HEK293 (cell line): ENCODE measurements around the gene HYOU1.

Experiments
- CTCF ChIA-PET: fragments of 350-600 bp; formaldehyde crosslinking; extraction: SDS; loops from one replicate; lab custom pipeline; 2021; ENCODE audit warnings: antibody characterized with exemption; lab: Yijun Ruan, JAX
- POLR2A ChIA-PET: fragments of 300-600 bp; formaldehyde crosslinking; extraction: SDS; loops from one replicate; lab custom pipeline; 2020; ENCODE audit warnings: antibody characterized with exemption, inconsistent platforms; lab: Yijun Ruan, JAX
- H3K27ac ChIP-seq: fragments of 200-500 bp; sonication (Bioruptor generic); 2 replicates; pipeline ENCODE4 v1.5.1; 2014; ENCODE audit warnings: low read depth, low read length, control low read depth, inconsistent platforms; ENCODE audit errors: extremely low read depth
- H3K36me3 ChIP-seq, 2 experiments: fragments of 200-500 bp in 1 of 2; sonication (Bioruptor generic) in 1 of 2; 1 replicate in 1 of 2; 2 replicates in 1 of 2; pipeline ENCODE4 v1.5.1; 2014 to 2017; ENCODE audit warnings: inconsistent platforms in 2 of 2, low read length in 2 of 2; ENCODE audit not compliant: control insufficient read depth in 2 of 2, insufficient read depth in 1 of 2
- H3K4me1 ChIP-seq: fragments of 200-500 bp; sonication (Bioruptor generic); 2 replicates; pipeline ENCODE4 v1.5.1; 2014; ENCODE audit warnings: mild to moderate bottlenecking, low read length, inconsistent platforms; ENCODE audit not compliant: control insufficient read depth, insufficient read depth
- H3K4me3 ChIP-seq: 2 replicates; pipeline ENCODE4 v1.5.1; 2011; ENCODE audit warnings: low read depth, mild to moderate bottlenecking, control low read depth, low read length, moderate library complexity
- H3K9me3 ChIP-seq: fragments of 200-500 bp; sonication (Bioruptor generic); 2 replicates; pipeline ENCODE4 v1.5.1; 2014; ENCODE audit warnings: low read depth, low read length, inconsistent platforms; ENCODE audit not compliant: control insufficient read depth, insufficient read depth
- OVOL3 ChIP-seq: fragments of 450-650 bp; formaldehyde crosslinking; IDR thresholded peaks from 2 replicates; pipeline ENCODE4 v1.5.1; 2016; ENCODE audit warnings: missing biosample characterization, missing genetic modification characterization
- PRDM2 ChIP-seq: fragments of 450-650 bp; formaldehyde crosslinking; IDR thresholded peaks from 2 replicates; pipeline ENCODE4 v1.5.1; 2016; ENCODE audit warnings: missing biosample characterization, missing genetic modification characterization, borderline replicate concordance
- SP7 ChIP-seq: fragments of 450-650 bp; formaldehyde crosslinking; IDR thresholded peaks from 2 replicates; pipeline ENCODE4 v1.5.1; 2016; ENCODE audit warnings: missing biosample characterization, missing genetic modification characterization
- ZEB2 ChIP-seq: fragments of 450-650 bp; formaldehyde crosslinking; IDR thresholded peaks from 2 replicates; pipeline ENCODE4 v1.5.1; 2016; ENCODE audit warnings: missing biosample characterization, missing genetic modification characterization
- ZIC2 ChIP-seq: fragments of 450-650 bp; formaldehyde crosslinking; IDR thresholded peaks from 2 replicates; pipeline ENCODE4 v1.5.1; 2016; ENCODE audit warnings: missing biosample characterization, missing genetic modification characterization
- ZNF121 ChIP-seq: fragments of 450-650 bp; formaldehyde crosslinking; IDR thresholded peaks from 2 replicates; pipeline ENCODE4 v1.5.1; 2016; ENCODE audit warnings: missing biosample characterization, missing genetic modification characterization
- ZNF133 ChIP-seq: fragments of 450-650 bp; formaldehyde crosslinking; IDR thresholded peaks from 2 replicates; pipeline ENCODE4 v1.5.1; 2016; ENCODE audit warnings: missing biosample characterization, missing genetic modification characterization
- ZNF148 ChIP-seq: fragments of 450-650 bp; formaldehyde crosslinking; IDR thresholded peaks from 2 replicates; pipeline ENCODE4 v1.5.0; 2017; ENCODE audit warnings: missing biosample characterization, missing genetic modification characterization, borderline replicate concordance
- ZNF2 ChIP-seq: fragments of 450-650 bp; formaldehyde crosslinking; IDR thresholded peaks from 2 replicates; pipeline ENCODE4 v1.5.1; 2016; ENCODE audit warnings: missing biosample characterization, missing genetic modification characterization
- ZNF248 ChIP-seq: fragments of 450-650 bp; formaldehyde crosslinking; IDR thresholded peaks from 2 replicates; pipeline ENCODE4 v1.5.1; 2017; ENCODE audit warnings: missing biosample characterization, missing genetic modification characterization
- ZNF280C ChIP-seq: fragments of 450-650 bp; formaldehyde crosslinking; IDR thresholded peaks from 2 replicates; pipeline ENCODE4 v1.5.1; 2016; ENCODE audit warnings: missing biosample characterization, missing genetic modification characterization
- ZNF350 ChIP-seq: fragments of 450-650 bp; formaldehyde crosslinking; IDR thresholded peaks from 2 replicates; pipeline ENCODE4 v1.5.0; 2017; ENCODE audit warnings: missing biosample characterization, mild to moderate bottlenecking, missing genetic modification characterization
- ZNF37A ChIP-seq: fragments of 450-650 bp; IDR thresholded peaks from 2 replicates; pipeline ENCODE4 v1.5.1; 2018; ENCODE audit warnings: missing biosample characterization, missing genetic modification characterization
- ZNF398 ChIP-seq: fragments of 450-650 bp; formaldehyde crosslinking; IDR thresholded peaks from 2 replicates; pipeline ENCODE4 v1.5.1; 2017; ENCODE audit warnings: missing biosample characterization, missing genetic modification characterization
- ZNF433 ChIP-seq: fragments of 450-650 bp; formaldehyde crosslinking; IDR thresholded peaks from 2 replicates; pipeline ENCODE4 v1.5.1; 2016; ENCODE audit warnings: missing biosample characterization, missing genetic modification characterization, low read depth
- ZNF48 ChIP-seq: fragments of 450-650 bp; formaldehyde crosslinking; IDR thresholded peaks from 2 replicates; pipeline ENCODE4 v1.5.1; 2016; ENCODE audit warnings: missing biosample characterization, missing genetic modification characterization
- ZNF521 ChIP-seq: fragments of 450-650 bp; formaldehyde crosslinking; IDR thresholded peaks from 2 replicates; pipeline ENCODE4 v1.5.1; 2017; ENCODE audit warnings: missing biosample characterization, mild to moderate bottlenecking, missing genetic modification characterization
- ZNF623 ChIP-seq: fragments of 450-650 bp; formaldehyde crosslinking; IDR thresholded peaks from 2 replicates; pipeline ENCODE4 v1.5.1; 2016; ENCODE audit warnings: missing biosample characterization, missing genetic modification characterization
- ZNF645 ChIP-seq: fragments of 450-650 bp; formaldehyde crosslinking; IDR thresholded peaks from 2 replicates; pipeline ENCODE4; 2016; ENCODE audit warnings: missing biosample characterization, missing genetic modification characterization

The HYOU1 gene

GRCh38 chr11:119084663-119085436, 27.8 kb upstream of the HYOU1 start, which contains the start of gene HMBS (continued):
- TF ChIP-seq SP7 (tag by site-specific recombination): peak; percentile 51; the same call in 1 of the 2 replicates
- TF ChIP-seq, all 188 proteins: peak for 30

GRCh38 chr11:119081682-119082260, 24.8 kb upstream of the HYOU1 start:
- Histone ChIP-seq H3K4me1 (0 out of 2 replicates have a peak, but pooled peaks cover 3% of the 10 kb centered on the region), H3K27ac (no peak overlapping the region)
- CTCF ChIA-PET: interaction anchor here (1.1 kb wide), 1 partner anchor 50 kb away, joined by 3 read pairs; no protein-coding TSS in a partner anchor

More at GRCh38 chr11:119081682-119082260, 24.8 kb upstream of the HYOU1 start:
- TF ChIP-seq ZNF121 (tag by site-specific recombination) (no peak), ZNF521 (tag by site-specific recombination) (no peak), ZNF280C (tag by site-specific recombination) (no peak), ZNF433 (no peak), ZNF623 (tag by site-specific recombination) (no peak), OVOL3 (tag by site-specific recombination) (no peak), ZNF148 (no peak), ZNF398 (tag by site-specific recombination) (no peak), ZIC2 (tag by site-specific recombination) (no peak), ZNF2 (no peak), ZEB2 (no peak), ZNF645 (tag by site-specific recombination) (no peak), ZNF248 (no peak), ZNF350 (no peak), ZNF37A (tag by site-specific recombination) (no peak), ZNF48 (tag by site-specific recombination) (no peak), ZNF133 (tag by site-specific recombination) (no peak), PRDM2 (tag by site-specific recombination) (no peak)
- H3K4me3 ChIP-seq: no peak overlapping the region
- POLR2A ChIA-PET: interaction anchor here (0.6 to 2.4 kb wide), 3 partner anchors 10 to 120 kb away, joined by 3 to 9 read pairs (median 7); partner anchors contain the start of gene VPS11
- H3K9me3 ChIP-seq: no peaks in the 10 kb centered on the region
- peaks cover 0 to 57% of the 10 kb centered on the region in 2 experiments; a peak in 2 of 3 replicates for H3K36me3 ChIP-seq
